8988T (cell line): ENCODE results near the gene KRT82.
"Not testable (repeated sequence)": the region's sequence is repeated elsewhere in the genome, so short reads cannot be mapped to it uniquely, and the experiment has no call there.

Experiments used
- DNase-seq: peaks from one replicate; pipeline ENCODE4 v3.0.0; 2011

KRT82 gene

GRCh38 chr12:52434760-52435530 is 28.8 kb upstream of the KRT82 start:
- no peak for DNase-seq

GRCh38 chr12:52434081-52434733 is 28.1 kb upstream of the KRT82 start, which contains the start of gene KRT75:
Gene KRT75, minus strand, starts transcription at chr12:52434371. Its CDS starts 67 bp downstream, at chr12:52434304.
- no peak for DNase-seq

GRCh38 chr12:52433501-52434080 is 27.5 kb upstream of the KRT82 start:
- no peak for DNase-seq

- DNase-seq = no peak
Measured at GRCh38 chr12:52432559-52433207, 26.5 kb upstream of the KRT82 start.

GRCh38 chr12:52428121-52428520 is 22.0 kb upstream of the KRT82 start:
- no peak for DNase-seq

GRCh38 chr12:52427083-52427482 is 20.9 kb upstream of the KRT82 start:
- DNase-seq = no peak

- DNase-seq = no peak
Measured at GRCh38 chr12:52426034-52426433, 19.9 kb upstream of the KRT82 start.

- no peak for DNase-seq
Measured at GRCh38 chr12:52425466-52425865, 19.3 kb upstream of the KRT82 start.

GRCh38 chr12:52423661-52424500 is 17.7 kb upstream of the KRT82 start:
- DNase-seq = no peak

- DNase-seq = no peak
Measured at GRCh38 chr12:52423035-52423434, 16.9 kb upstream of the KRT82 start.

- DNase-seq = no peak
Measured at GRCh38 chr12:52419656-52420055, 13.5 kb upstream of the KRT82 start.

GRCh38 chr12:52418576-52419110 is 12.5 kb upstream of the KRT82 start:
- no peak for DNase-seq

GRCh38 chr12:52417740-52418139 is 11.6 kb upstream of the KRT82 start:
- no peak for DNase-seq

GRCh38 chr12:52416795-52417194 is 10.7 kb upstream of the KRT82 start:
- no peak for DNase-seq

GRCh38 chr12:52415870-52416750 is 10.0 kb upstream of the KRT82 start:
- no peak for DNase-seq

GRCh38 chr12:52414936-52415335 is 8.8 kb upstream of the KRT82 start:
- no peak for DNase-seq

- no peak for DNase-seq
Measured at GRCh38 chr12:52413782-52414345, 7.7 kb upstream of the KRT82 start.

GRCh38 chr12:52413202-52413601 is 7.1 kb upstream of the KRT82 start:
- DNase-seq = no peak

GRCh38 chr12:52411815-52412214 is 5.7 kb upstream of the KRT82 start:
- no peak for DNase-seq

GRCh38 chr12:52410589-52411248 is 4.6 kb upstream of the KRT82 start:
- not testable (repeated sequence) for DNase-seq
